HG02759 (cell line): ENCODE measurements around the gene AZGP1.
"Not testable (repeated sequence)": the region's sequence is repeated elsewhere in the genome, so short reads cannot be mapped to it uniquely, and the experiment has no call there.

ENCODE experiments used
- ATAC-seq: cut with Tn5 transposase; IDR thresholded peaks from one replicate; pipeline ENCODE4 v1.9.1; 2021; ENCODE audit warnings: mild to moderate bottlenecking, moderate library complexity; ENCODE audit not compliant: unreplicated experiment

The AZGP1 gene

GRCh38 chr7:99997545-99998137 is 21.8 kb upstream of the AZGP1 start:
- ATAC-seq, result peak; percentile 73

- no peak for ATAC-seq
Measured at GRCh38 chr7:99996755-99997544, 21.1 kb upstream of the AZGP1 start.

GRCh38 chr7:99994819-99995218 is 19.0 kb upstream of the AZGP1 start:
- no peak for ATAC-seq

- no peak for ATAC-seq
Measured at GRCh38 chr7:99992330-99993038, 16.7 kb upstream of the AZGP1 start.

GRCh38 chr7:99991543-99991942 is 15.7 kb upstream of the AZGP1 start:
- not testable (repeated sequence) for ATAC-seq

- ATAC-seq, result no peak
Measured at GRCh38 chr7:99990460-99990852, 14.6 kb upstream of the AZGP1 start.

GRCh38 chr7:99987846-99988245 is 12.0 kb upstream of the AZGP1 start:
- ATAC-seq, result no peak

GRCh38 chr7:99987306-99987705 is 11.5 kb upstream of the AZGP1 start:
- not testable (repeated sequence) for ATAC-seq

GRCh38 chr7:99984593-99984992 is 8.8 kb upstream of the AZGP1 start:
- ATAC-seq, result no peak

GRCh38 chr7:99981066-99981465 is 5.2 kb upstream of the AZGP1 start:
- not testable (repeated sequence) for ATAC-seq

- ATAC-seq, result not testable (repeated sequence)
Measured at GRCh38 chr7:99980448-99980872, 4.6 kb upstream of the AZGP1 start.

GRCh38 chr7:99979814-99980225 is 4.0 kb upstream of the AZGP1 start:
- not testable (repeated sequence) for ATAC-seq

GRCh38 chr7:99976626-99977025 is 795 bp upstream of the AZGP1 start:
- no peak for ATAC-seq

- ATAC-seq, result no peak
Measured at GRCh38 chr7:99974681-99975080, 1.1 kb downstream of the AZGP1 start.

- ATAC-seq, result not testable (repeated sequence)
Measured at GRCh38 chr7:99973817-99974216, 2.0 kb downstream of the AZGP1 start.

- ATAC-seq, result no peak
Measured at GRCh38 chr7:99971242-99971641, 4.6 kb downstream of the AZGP1 start.

GRCh38 chr7:99969813-99970212 is 6.0 kb downstream of the AZGP1 start:
- ATAC-seq, result not testable (repeated sequence)

GRCh38 chr7:99969298-99969697 is 6.5 kb downstream of the AZGP1 start:
- ATAC-seq, result no peak

GRCh38 chr7:99958564-99959227 is 17.1 kb downstream of the AZGP1 start:
- no peak for ATAC-seq

GRCh38 chr7:99955247-99955646 is 20.6 kb downstream of the AZGP1 start:
- ATAC-seq, result no peak

- ATAC-seq, result not testable (repeated sequence)
Measured at GRCh38 chr7:99954643-99955042, 21.2 kb downstream of the AZGP1 start.
